ENCODE results near the gene GRB14. TPM values are rescaled to one million over a fixed set of nuclear protein-coding genes. Genes with fewer than 3 reads are reported as not detected.

Gene GRB14
- polyA plus RNA-seq, 1 of the 3 experiments (the other 2 are of a cell fraction) = 3.9 TPM

- no peaks in the 10 kb centered on the region for H3K4me1 ChIP-seq (ENCODE audit: control insufficient read depth in 1 of 2, insufficient read depth in 2 of 2, low read depth in 1 of 2, low read length in 1 of 2)
- no peaks in the 10 kb centered on the region for H3K27me3 ChIP-seq (ENCODE audit: insufficient read depth)
- H3K9ac ChIP-seq = no peak overlapping the region
- H4K20me1 ChIP-seq (ENCODE audit: insufficient read depth) = no peaks in the 10 kb centered on the region
- POLR2A ChIA-PET = no interaction called here
- no peak for TF ChIP-seq FOXM1 (IDR thresholded peaks at IDR 0.05; ENCODE audit: low read depth)
- no peak for TF ChIP-seq RAD21 (IDR thresholded peaks at IDR 0.05; ENCODE audit: low read length)
- no peak for TF ChIP-seq USF2 (IDR thresholded peaks at IDR 0.05; ENCODE audit: borderline replicate concordance, low read depth, low read length)
- TF ChIP-seq ELF1 (IDR thresholded peaks at IDR 0.05) = no peak
- TF ChIP-seq FOSL2 (IDR thresholded peaks at IDR 0.05; ENCODE audit: borderline replicate concordance, low read depth) = no peak
- no peak for TF ChIP-seq REST (IDR thresholded peaks at IDR 0.05; ENCODE audit: low read depth, low read length)
- no peak for TF ChIP-seq IRF3 (IDR thresholded peaks at IDR 0.05; ENCODE audit: low read depth, low read length)
- TF ChIP-seq MXI1 (IDR thresholded peaks at IDR 0.05; ENCODE audit: low read depth, low read length) = no peak
- no peak for TF ChIP-seq EZH2phosphoT487 (IDR thresholded peaks at IDR 0.05; ENCODE audit: borderline replicate concordance, low read depth)
- TF ChIP-seq PBX3 (IDR thresholded peaks at IDR 0.05) = no peak
- no peak for TF ChIP-seq NFIC (IDR thresholded peaks at IDR 0.05; ENCODE audit: borderline replicate concordance)
- TF ChIP-seq CTCF (IDR thresholded peaks at IDR 0.05) = no peak
- no peak for TF ChIP-seq EP300 (IDR thresholded peaks at IDR 0.05; ENCODE audit: borderline replicate concordance in 1 of 2, low read depth in 1 of 2, low read length in 1 of 2)
- TF ChIP-seq SIN3A (IDR thresholded peaks at IDR 0.05; ENCODE audit: borderline replicate concordance, low read depth, low read length) = no peak
- TF ChIP-seq RXRA (IDR thresholded peaks at IDR 0.05; ENCODE audit: borderline replicate concordance, low read depth) = no peak
- no peak for TF ChIP-seq RCOR1 (IDR thresholded peaks at IDR 0.05; ENCODE audit: low read length)
- TF ChIP-seq TEAD4 (IDR thresholded peaks at IDR 0.05; ENCODE audit: borderline replicate concordance, insufficient read depth) = no peak
- no peak for TF ChIP-seq GABPA (IDR thresholded peaks at IDR 0.05; ENCODE audit: low read depth)
- 70% methylated on average over 2 of the region's 2 CpGs for WGBS (ENCODE audit: low lambda C conversion rate)
- H3F3A ChIP-seq (replicated peaks; ENCODE audit: insufficient read depth) = no peaks in the 10 kb centered on the region
- H3K79me2 ChIP-seq (ENCODE audit: insufficient read depth) = peaks cover 4% of the 10 kb centered on the region; the same call in 1 of the 2 replicates
- DNase-seq = no peak
- no peak overlapping the region for H3K27ac ChIP-seq (ENCODE audit: low read depth in 2 of 2, low read length in 1 of 2)
- H3K4me2 ChIP-seq = no peak overlapping the region
- H3K4me3 ChIP-seq (ENCODE audit: low read depth in 2 of 2, low read length in 1 of 2) = no peak overlapping the region
- CTCF ChIA-PET = interaction anchor here (0.9 to 2.5 kb wide), 5 partner anchors 16 to 40 kb away, joined by 3 to 7 read pairs (median 4); no protein-coding TSS in a partner anchor
- no peaks in the 10 kb centered on the region for H3K9me3 ChIP-seq
- peaks cover 0 to 34% of the 10 kb centered on the region in 2 experiments for H3K36me3 ChIP-seq (replicated peaks in 1 of 2; ENCODE audit: control insufficient read depth in 1 of 2, insufficient read depth in 2 of 2, low read length in 1 of 2)
- no peaks in the 10 kb centered on the region for H3K9me2 ChIP-seq
- H2AFZ ChIP-seq (ENCODE audit: low read depth) = no peak overlapping the region
Observed at GRCh38 chr2:164515734-164516133, 105.5 kb downstream of the GRB14 start.

Data from SK-N-SH (cell line).